NCI-H2171 (cell line): ENCODE data around the gene TCF23.
"Not testable (repeated sequence)": the region's sequence is repeated elsewhere in the genome, so short reads cannot be mapped to it uniquely, and the experiment has no call there.

Source experiments
- DNase-seq: peaks from one replicate; lab custom pipeline; 2025; lab: John Stamatoyannopoulos, UW

TCF23 gene

GRCh38 chr2:27189989-27190388, 41.2 kb downstream of the TCF23 start:
- no peak for DNase-seq

GRCh38 chr2:27191070-27191829, 42.4 kb downstream of the TCF23 start:
- peak; percentile 64 for DNase-seq

GRCh38 chr2:27194538-27195354, 45.9 kb downstream of the TCF23 start:
- no peak for DNase-seq

- DNase-seq: not testable (repeated sequence)
Observed at GRCh38 chr2:27195799-27196198, 47.0 kb downstream of the TCF23 start.

- DNase-seq: not testable (repeated sequence)
Observed at GRCh38 chr2:27198068-27198467, 49.3 kb downstream of the TCF23 start.

GRCh38 chr2:27198627-27199026, 49.8 kb downstream of the TCF23 start:
- no peak for DNase-seq

GRCh38 chr2:27199241-27199640, 50.4 kb downstream of the TCF23 start:
- DNase-seq: no peak

GRCh38 chr2:27201675-27202074, 52.9 kb downstream of the TCF23 start:
- no peak for DNase-seq

GRCh38 chr2:27202854-27203253, 54.0 kb downstream of the TCF23 start:
- no peak for DNase-seq

GRCh38 chr2:27203741-27204140, 54.9 kb downstream of the TCF23 start:
- no peak for DNase-seq

GRCh38 chr2:27204566-27204965, 55.8 kb downstream of the TCF23 start:
- DNase-seq: no peak

GRCh38 chr2:27205206-27205605, 56.4 kb downstream of the TCF23 start:
- no peak for DNase-seq

GRCh38 chr2:27206346-27206745, 57.5 kb downstream of the TCF23 start:
- DNase-seq: no peak
